Lower leg skin (tissue), 3 donors: ENCODE results near the gene TFEC.

Experiments
- POLR2A ChIP-seq, 2 donors: fragments of 450-650 bp; IDR thresholded peaks; one replicate each; pipeline ENCODE4 v1.6.1; 2016 to 2017; ENCODE audit warnings: antibody characterized with exemption in 2 of 2, mild to moderate bottlenecking in 1 of 2, moderate library complexity in 1 of 2
- TF ChIP-seq, protein P1 (sequence below), 3 donors: fragments of 450-650 bp; IDR thresholded peaks; one replicate each; pipeline ENCODE4 v1.5.1; 2016; ENCODE audit warnings: antibody characterized with exemption in 3 of 3, mild to moderate bottlenecking in 3 of 3, moderate library complexity in 2 of 3

DNA sequence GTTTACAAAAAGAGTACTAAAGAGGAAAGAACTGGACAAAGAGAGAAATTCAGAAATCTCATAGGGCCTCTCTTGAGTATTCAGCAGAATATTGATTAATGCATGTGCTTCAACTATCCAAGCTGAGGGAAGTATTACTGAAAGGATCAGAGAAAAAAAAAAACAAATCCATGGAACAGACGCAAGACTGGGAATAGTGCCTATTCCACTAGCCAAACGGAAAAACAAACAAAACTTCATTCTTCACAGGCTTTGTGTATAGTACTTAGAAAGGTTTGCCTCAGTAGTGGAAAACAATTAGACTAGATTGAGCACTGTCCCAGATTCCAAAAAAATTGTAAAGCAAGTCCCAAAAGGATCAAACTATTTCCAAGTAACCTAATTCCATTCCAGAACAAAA, 106.2 kb downstream of the TFEC start:
- no peak for TF ChIP-seq POLR2A (IDR thresholded peaks at IDR 0.05)
- TF ChIP-seq, protein P1, sequence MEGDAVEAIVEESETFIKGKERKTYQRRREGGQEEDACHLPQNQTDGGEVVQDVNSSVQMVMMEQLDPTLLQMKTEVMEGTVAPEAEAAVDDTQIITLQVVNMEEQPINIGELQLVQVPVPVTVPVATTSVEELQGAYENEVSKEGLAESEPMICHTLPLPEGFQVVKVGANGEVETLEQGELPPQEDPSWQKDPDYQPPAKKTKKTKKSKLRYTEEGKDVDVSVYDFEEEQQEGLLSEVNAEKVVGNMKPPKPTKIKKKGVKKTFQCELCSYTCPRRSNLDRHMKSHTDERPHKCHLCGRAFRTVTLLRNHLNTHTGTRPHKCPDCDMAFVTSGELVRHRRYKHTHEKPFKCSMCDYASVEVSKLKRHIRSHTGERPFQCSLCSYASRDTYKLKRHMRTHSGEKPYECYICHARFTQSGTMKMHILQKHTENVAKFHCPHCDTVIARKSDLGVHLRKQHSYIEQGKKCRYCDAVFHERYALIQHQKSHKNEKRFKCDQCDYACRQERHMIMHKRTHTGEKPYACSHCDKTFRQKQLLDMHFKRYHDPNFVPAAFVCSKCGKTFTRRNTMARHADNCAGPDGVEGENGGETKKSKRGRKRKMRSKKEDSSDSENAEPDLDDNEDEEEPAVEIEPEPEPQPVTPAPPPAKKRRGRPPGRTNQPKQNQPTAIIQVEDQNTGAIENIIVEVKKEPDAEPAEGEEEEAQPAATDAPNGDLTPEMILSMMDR (IDR thresholded peaks at IDR 0.05) = no peak
